Testis (tissue), 2 donors: ENCODE data around the gene RET.

Experiments used
- POLR2A ChIP-seq: fragments of 450-650 bp; IDR thresholded peaks from one replicate; pipeline ENCODE4 v1.6.1; 2017; ENCODE audit warnings: antibody characterized with exemption, mild to moderate bottlenecking, moderate library complexity
- TF ChIP-seq, protein P1 (sequence below), 3 experiments: fragments of 450-650 bp in 2 of 3; fragments of 200-600 bp in 1 of 3; sonication (generic) in 1 of 3; IDR thresholded peaks; one replicate each; pipeline ENCODE4 v1.5.1; 2016 to 2019; ENCODE audit warnings: antibody characterized with exemption in 3 of 3, mild to moderate bottlenecking in 2 of 3, moderate library complexity in 1 of 3

DNA sequence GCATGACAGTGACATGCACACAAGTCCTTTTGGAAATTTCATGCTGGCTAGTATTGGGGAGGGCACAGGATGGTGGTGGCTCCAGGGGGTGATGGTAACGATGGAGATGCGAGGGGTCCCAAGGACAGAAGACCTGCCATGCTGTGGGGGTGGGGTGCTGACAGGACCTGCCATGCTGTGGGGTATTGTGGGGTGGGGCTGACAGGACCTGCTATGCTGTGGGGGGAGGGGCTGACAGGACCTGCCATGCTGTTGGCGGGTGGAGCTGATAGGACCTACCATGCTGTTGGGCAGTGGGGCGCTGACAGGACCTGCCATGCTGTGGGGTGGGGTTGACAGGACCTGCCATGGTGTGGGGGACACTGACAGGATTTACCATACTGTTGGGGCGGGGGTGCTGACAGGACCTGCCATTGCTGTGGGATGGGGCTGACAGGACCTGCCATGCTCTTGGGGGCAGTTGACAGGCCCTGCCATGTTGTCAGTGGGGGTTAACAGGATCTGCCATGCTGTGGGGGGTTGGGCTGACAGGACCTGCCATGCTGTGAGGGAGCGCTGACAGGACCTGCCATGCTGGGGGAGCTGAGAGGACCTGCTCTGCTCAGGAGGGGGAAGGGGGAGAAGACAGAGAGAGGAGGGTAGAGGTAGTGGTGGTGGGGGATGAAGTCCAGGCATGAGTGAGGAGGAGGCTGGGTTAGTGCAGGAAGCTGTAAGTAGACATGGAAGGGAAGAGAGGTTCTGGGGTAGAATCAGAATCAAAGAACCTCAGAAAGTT is 36.2 kb upstream of the RET start:
- TF ChIP-seq, protein P1, sequence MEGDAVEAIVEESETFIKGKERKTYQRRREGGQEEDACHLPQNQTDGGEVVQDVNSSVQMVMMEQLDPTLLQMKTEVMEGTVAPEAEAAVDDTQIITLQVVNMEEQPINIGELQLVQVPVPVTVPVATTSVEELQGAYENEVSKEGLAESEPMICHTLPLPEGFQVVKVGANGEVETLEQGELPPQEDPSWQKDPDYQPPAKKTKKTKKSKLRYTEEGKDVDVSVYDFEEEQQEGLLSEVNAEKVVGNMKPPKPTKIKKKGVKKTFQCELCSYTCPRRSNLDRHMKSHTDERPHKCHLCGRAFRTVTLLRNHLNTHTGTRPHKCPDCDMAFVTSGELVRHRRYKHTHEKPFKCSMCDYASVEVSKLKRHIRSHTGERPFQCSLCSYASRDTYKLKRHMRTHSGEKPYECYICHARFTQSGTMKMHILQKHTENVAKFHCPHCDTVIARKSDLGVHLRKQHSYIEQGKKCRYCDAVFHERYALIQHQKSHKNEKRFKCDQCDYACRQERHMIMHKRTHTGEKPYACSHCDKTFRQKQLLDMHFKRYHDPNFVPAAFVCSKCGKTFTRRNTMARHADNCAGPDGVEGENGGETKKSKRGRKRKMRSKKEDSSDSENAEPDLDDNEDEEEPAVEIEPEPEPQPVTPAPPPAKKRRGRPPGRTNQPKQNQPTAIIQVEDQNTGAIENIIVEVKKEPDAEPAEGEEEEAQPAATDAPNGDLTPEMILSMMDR (IDR thresholded peaks at IDR 0.05), result no peak
- no peak for TF ChIP-seq POLR2A
